HG03521 (cell line): Measurements from ENCODE around the gene ALDH5A1.
A peak's percentile ranks its signal among the peaks of the same experiment; 100 is the strongest.
"Not testable (repeated sequence)": the region's sequence is repeated elsewhere in the genome, so short reads cannot be mapped to it uniquely, and the experiment has no call there.

Source experiments
- ATAC-seq: cut with Tn5 transposase; IDR thresholded peaks from one replicate; pipeline ENCODE4 v1.9.1; 2021; ENCODE audit warnings: mild to moderate bottlenecking, moderate library complexity; ENCODE audit not compliant: unreplicated experiment

The ALDH5A1 gene

DNA sequence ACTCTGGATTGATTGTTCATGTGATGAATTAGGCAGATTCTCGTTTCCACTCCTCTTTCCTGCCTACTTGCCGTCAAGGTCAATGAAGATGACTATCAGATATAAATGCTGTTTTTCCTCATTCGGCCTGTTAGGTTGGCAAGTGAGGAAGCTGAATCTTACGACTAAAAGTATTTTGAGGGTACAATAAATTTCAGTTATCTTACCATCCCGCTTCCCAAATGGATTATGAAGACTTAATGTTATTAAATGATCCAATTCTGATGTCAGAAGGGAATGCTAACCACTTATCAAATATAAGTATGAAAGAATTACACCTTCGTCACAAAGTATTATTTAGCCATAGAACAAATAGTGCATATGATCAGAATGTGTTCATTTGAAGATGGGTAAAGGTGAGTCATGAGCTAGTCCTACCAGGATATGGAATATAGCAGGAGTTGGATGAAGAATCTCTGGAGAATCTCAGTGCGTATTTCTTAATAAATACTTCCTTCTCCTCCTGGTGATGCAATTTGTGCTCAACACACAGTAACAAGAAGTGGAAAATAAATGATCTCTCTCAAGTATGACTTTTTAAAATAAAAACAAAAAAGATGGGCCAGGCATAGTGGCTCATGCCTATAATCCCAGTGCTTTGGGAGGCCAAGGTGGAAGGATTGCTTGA lies 10.0 kb upstream of the ALDH5A1 start:
- ATAC-seq: no peak

DNA sequence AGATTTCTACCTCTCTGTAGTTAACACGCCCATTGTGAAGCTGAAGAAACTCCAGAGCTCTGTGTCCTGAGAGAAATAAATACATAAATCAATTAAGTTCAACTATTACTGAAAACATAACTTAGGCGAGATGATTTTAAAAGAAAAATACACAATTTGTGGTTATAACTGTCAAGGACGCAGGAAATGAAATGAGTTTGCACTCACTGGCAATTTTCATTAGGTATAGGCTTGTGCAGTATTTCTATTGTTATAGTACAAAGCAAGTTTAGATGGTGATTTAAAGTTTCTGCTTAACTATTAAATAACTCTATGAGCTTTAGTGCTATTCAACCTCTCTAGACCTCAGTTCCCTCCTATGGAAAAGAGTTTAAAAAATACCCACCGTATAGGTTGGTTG lies 8.7 kb upstream of the ALDH5A1 start:
- ATAC-seq: no peak

DNA sequence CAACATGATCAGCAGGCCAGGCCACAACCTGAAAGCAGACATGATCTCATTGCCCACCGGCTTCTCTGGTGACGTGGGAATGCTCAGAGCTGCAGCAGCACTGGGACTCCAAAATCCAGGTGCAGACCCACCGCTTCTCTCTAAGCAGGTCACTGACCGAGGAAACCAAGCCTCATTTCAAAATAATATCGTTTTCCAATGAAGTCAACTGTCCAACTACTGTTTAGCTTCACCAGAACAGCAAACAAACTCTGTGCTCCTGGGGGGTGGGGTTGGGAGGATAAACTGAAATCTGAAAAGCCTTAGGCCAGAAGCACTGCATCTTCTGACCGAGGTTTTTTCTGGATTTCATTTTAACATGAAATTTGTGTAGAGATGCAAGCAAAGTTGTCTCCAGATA lies 5.3 kb upstream of the ALDH5A1 start, which contains the start of gene GPLD1:
GPLD1 (minus strand) TSS at position 109 of the 400 bp plus-strand sequence; CDS start at position 42, 67 bp downstream.
- ATAC-seq: no peak

DNA sequence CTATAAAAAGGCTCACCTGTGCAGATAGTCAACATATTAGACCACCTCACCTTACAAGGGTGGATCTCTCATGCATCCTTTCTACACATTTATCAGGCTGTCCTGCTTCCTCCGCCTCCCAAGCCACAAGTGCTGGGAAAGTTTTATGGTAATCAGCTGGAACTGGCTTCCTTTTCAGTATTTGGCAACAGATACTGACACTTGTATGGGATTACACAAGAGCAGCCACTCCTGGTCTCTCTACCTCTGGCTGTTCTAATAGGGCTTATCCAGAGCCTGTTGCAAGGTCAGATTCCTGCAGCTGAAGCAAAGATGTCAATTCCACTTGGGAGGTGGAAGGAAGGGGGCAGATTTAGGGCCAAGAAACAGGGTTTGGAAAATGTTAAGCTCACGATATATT lies 4.9 kb upstream of the ALDH5A1 start:
- ATAC-seq: no peak

DNA sequence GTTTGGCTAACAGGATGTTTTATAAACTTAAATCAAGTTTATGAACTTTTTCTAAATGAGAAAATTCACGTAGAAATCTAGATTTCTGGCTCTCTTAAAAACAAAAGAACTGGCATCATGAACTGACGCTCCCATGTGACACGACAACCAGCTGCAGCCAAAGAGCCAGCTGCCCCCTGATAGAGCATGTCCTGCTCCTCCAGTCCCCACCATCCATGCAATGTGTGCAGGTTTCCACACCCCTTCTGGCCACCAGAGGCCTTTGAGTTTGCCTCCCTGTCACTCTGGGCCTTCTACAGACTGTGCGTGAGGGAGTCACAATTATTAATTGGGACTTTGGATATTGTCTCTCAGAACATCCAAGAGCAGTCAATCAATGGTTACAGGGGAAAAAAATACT lies 3.8 kb upstream of the ALDH5A1 start:
- ATAC-seq: no peak

DNA sequence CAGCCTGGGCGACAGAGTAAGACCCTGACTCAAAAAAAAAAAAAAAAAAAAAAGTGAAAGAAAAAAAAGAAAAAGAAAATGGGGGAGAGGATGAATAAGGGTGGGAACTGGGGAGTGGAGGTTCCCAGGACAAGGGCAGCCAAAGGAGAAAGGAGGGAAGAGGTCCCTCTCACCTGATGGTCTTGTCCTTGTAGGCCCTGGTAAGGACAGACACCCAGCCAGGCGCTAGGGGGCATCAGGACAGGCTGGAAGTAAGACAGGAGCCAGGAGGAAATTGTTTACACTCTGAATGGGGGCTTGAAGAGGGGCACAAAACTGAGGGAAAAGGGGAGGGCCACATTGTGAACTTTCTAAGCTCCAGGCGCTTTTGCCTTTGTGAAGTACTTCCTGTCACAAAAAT lies 2.3 kb upstream of the ALDH5A1 start:
- ATAC-seq: no peak

DNA sequence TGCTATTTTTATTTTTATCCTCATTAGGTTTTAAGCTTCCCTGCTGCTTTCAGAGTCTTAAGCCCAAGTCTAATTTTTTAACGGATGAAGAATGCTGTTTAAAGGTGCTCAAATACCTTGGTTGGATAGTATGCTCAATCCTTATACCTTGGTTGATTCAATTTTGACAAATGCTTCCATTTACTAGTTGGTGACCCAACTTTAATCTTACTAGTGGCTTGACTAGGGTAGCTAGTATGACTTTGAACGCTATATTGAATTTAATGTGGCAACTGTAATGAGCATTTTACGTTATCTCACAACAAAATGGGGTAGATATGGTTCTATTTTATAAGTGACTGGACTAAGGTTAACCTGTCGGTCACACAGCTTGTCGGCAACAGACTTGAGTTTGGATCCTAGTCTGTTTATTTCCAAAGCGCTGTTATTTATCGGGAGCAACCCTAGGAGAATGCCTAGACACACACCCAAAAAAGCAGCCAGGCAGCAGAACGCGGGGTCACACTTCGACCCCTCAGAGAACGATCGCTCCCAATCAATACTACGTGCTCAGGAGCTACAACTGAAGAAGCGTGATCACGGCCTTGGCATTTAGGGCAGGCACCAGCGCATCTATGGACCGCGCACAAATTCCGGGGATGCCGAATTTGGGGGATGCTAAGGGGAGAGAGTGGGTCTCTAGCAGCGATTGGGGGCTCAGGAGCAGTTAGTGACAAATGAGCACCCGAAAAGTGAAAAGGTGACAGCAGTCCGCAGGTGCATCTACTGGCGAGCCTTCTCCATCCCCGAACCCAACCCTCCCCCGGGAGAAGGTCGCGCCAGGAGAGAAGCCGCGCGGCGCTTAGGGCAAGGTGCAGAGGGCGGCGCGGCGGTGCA lies 586 bp upstream of the ALDH5A1 start:
- peak; percentile 1 for ATAC-seq

DNA sequence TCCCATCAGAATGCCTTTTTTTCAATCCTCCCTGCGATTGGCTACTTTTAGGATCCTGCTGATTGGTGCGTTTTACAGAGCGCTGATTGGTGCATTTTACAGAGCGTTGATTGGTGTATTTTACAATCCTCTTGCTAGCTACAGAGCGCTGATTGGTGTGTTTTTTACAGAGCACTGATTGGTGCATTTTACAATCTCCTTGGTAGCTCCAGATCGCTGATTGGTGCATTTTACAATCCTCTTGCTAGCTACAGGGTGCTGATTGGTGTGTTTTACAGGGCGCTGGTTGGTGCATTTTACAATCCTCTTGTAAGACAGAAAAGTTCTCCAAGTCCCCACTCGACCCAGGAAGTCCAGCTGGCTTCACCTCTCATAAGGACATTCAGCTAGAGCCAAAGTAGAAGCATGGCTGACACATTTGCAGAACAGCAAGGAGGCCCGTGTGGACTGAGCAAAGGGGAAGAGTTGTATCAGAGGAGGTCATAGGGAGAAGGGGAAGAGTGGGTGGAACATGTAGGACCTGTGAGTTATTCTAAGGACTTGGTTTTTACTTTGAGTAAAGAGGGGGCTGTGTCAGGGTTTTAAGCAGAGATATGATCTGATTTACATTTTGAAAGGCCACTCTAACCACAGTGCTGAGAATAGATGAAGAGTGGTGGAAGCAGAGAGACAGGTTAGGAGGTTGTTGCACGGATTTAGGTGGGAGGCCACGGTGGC lies 2.6 kb downstream of the ALDH5A1 start:
- no peak for ATAC-seq

DNA sequence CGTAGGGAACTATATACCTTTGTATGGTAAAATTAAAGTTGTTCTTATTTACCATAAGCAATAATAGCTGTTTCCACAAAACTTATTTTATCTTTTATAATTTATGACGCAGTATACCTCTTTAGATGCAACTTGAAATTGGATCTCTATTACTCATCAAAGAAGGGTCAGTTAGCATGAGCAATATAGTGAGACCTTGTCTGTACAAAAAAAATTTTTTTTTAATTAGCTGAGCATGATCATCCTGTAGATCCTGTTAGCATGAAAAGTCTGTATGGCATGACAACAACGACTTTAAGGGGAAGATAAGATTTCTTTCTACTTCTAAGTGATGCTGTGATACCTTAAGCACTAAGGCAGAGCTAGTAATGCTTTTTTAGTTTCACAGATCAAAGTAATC lies 5.9 kb downstream of the ALDH5A1 start:
- ATAC-seq: no peak

DNA sequence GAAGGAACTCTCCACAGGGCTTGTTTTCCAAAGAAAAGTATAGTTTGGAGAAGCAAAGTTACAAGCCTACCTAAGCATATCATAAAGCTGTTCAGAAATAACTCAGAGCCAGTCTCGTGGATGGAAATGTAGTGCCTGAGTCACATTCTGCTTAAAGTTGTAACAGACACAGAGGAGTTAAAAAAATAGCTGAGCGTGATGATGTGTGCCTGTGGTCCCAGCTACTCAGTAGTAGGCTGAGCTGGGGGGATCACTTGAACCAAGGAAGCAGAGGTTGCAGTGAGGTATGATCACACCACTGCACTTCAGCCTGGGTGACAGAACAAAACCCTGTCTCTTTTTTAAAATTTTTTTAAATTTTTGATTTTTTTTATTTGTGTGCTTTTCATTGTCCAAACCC lies 6.6 kb downstream of the ALDH5A1 start:
- no peak for ATAC-seq

DNA sequence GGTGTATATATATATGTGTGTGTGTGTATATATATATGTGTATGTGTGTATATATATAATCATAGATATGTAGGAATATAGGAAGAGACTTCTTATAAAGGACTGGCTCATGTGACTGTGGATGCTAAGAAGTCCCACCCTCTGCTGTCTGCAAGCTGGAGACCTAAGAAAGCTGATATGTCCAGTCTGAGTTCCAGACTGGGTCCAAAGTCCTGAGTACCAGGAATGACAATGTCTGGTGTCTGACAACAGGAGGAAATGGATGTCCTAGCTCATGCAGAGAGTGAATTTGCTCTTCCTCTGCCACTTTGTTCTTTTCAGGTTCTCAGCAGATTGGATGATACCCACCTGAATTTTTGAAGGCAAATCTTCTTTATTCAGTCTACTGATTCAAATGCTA lies 7.1 kb downstream of the ALDH5A1 start:
- ATAC-seq: no peak

DNA sequence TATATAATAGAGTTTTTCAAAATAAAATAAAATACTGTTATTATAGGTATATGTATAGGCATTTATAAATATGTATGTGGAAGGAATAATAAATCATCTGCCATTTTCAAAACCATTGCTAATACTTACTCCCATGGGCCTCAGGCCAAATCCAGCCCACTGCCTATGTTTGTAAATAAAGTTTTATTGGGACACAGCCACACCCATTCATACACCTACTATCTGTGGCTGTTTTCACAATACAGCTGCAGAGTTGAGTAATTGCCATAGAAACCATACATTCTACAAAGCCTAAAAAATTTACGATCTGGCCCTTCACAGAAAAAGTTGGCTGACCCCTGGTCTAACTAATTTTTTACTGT lies 9.5 kb downstream of the ALDH5A1 start:
- ATAC-seq: no peak

DNA sequence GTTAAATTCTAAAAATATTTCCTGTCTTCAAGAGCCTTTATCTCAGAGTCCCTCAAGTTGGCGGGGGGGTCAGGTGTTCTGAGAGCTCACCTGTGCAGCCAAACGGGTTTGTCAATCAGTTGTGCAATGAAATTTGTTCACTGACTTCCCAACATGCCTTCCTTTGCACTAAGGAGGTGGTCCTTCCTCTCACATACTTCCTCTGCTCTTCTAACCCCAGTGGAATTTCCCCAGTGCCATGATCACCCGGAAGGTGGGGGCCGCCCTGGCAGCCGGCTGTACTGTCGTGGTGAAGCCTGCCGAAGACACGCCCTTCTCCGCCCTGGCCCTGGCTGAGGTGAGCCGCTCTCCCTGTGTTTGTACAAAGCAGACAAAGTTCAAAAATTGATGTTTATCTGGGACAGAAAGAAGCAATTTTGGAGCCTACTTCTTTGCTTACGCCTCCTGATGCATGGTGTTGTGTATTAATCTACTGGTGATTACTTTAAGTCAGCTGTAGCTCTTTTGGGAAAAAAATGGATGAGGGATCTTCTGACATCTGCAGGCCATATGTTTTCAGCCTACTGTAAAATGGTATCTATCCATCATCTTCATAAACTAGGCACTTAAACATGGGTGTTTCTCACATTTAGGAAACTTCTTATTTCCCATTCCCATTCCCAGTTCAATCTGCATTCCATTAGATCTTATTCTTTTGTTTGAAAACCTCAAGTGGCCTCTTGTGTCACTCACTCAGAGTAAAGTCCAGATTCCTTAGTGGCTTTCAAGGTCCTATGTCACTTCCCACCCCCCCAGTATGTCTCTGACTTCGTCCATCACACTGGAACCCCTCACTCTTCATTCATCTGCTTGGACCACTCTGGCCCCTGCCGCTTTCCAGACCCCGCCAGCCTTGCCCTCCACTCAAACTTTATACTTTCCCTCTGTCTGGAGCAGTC lies 10.1 kb downstream of the ALDH5A1 start:
- ATAC-seq: no peak

DNA sequence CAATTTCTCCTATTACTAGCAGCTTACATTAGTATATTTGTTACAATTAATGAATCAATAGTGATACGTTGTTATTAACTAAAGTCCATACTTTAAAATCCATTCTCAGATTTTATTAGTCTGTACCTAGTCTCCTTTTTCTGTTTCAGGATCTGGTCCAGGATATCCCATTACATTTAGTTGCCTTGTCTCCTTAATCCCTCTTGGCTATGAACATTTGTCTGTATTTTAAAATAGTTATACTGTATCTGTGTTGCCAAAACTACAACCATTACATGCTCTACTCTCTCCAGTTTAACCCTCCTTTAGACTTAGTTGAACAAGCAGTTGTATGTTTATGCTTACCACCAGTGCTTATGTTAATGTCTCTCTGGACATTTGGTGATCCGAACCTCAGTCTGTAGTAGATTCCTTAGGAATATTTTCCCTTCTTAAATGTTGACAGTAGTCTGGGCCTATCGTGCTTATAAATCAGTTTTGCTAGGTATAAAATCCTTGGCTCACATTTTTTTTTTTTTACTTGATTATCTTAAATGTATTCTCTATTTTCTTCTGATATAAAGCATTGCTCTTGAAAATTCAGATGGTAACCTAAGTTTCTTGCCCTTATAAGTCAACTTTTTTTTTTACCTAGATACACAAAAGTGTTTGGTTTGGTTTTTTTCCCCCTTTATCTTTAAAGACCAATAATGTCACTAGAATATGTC lies 12.2 kb downstream of the ALDH5A1 start:
- ATAC-seq: no peak

DNA sequence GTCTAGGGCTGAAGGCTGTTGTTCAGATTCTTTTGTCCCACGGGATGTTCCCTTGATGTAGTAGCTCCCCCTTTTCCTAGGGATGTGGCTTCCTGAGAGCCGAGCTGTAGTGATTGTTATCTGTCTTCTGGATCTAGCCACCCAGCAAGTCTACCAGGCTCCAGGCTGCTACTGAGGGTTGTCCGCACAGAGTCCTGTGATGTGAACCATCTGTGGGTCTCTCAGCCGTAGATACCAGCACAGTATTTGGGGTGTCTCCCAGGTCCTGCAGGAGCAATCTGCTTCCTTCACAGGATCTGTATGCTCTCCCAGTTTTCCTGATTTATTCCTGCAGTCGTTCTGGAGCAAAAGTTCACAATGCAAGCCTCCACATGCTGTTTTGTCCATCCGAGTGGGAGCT lies 17.2 kb downstream of the ALDH5A1 start:
- ATAC-seq: not testable (repeated sequence)

DNA sequence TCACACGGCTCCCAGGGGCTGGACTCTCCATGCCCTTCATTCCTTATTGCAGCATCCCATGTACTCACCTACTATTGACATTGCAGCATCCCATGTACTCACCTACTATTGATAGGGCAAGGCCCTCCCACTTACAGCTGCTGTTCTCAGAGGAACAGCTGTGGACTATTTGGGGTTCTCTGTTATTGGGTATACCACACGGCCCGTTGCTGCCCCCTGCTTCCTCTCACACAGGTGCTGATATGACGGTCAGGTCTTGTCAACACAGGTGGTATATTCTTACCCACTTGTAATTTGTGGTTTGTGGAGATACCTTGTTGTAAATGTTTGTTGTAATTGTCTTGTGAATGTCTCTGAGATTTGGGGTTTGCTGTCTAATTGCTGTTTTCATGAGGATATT lies 18.8 kb downstream of the ALDH5A1 start:
- ATAC-seq: peak; percentile 57

DNA sequence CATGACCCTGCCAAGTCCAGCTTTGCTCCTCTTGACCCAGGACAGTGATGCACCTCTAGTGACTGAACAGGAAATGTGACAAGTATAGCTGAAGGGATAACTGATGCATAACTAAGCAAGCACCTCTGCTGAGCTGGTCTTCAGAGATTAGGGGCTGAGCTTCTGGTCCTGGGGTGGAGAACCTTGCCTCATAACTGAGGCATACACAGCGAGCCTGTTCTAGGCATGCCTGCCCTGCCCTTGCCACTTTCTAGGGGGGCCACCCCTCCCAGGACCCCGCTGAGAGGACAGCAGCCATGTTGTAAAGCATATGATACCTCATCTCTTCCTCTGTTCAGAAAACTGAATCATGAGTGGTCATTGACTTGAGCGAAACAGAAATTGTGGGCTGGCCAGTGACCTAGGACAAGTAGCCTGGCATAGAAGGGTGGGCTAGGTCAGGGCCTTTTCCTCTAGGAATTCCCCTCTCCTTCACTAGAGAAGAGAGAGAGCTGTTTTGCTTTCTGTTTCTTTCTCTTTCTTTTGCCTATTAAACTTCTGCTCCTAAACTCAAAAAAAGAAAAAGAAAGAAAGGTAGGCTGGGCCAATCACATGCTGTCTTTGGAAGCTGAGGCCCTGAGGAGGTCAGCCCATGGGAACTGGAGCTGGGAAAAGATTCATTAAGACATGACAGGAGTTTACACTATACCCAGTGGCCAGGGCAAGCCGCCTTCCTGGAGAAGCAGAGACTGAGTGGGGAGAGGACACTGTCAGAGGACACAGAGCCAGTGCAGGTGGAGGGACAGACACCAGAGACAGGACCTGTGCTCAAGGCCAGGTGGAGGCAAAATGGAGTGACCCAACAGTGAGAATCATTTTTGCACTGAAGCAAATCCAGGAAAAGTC lies 23.1 kb downstream of the ALDH5A1 start:
- peak; percentile 48 for ATAC-seq

DNA sequence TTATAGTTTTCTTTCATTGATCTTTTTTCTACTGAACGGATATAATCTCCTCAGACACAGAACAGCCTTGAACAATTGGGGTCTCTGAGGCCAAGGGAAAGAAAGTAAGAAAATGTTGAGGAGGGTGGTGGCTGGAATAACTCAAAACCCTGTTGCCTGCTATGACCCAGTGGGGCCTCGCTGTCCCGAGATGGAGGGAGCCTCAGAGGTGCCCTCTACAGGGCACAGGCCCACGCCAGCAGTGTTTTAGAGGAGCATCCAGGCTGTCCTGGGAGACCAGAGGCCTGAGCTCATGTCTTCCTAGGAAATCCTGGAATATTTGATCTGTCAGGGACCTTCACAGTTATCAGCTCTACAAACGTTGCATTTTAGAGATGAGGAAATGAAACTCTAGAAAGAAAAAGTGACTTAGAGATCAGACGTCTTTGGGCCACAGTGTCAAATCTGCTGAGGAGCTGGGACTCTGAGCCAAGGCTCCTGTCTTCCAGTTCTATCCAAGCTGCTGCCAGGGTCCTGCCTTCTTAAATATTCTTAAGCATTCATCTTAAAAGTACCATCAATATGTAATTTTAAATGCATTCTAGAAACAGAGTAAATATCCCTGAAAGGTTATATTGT lies 26.3 kb downstream of the ALDH5A1 start:
- ATAC-seq: peak; percentile 44
